Right ventricle myocardium superior (tissue), 1 donor: ENCODE data around the gene SENP2. TPM values are rescaled to one million over a fixed set of nuclear protein-coding genes. Genes with fewer than 3 reads are reported as not detected.
"Not testable (repeated sequence)": the region's sequence is repeated elsewhere in the genome, so short reads cannot be mapped to it uniquely, and the experiment has no call there.

Source experiments
- ATAC-seq: fragments of 200-7000 bp; cut with Tn5 transposase; one replicate; pipeline ENCODE4 v1.9.1; 2020; ENCODE audit warnings: mild to moderate bottlenecking; ENCODE audit not compliant: poor library complexity
- DNase-seq: peaks from one replicate; pipeline ENCODE4 v3.0.0-alpha.2; 2020
- intact Hi-C: fragments of 100-400 bp; cut with DNase I; formaldehyde crosslinking; loops from one replicate; pipeline ENCODE4 v1.11.2; 2022
- total RNA-seq: library from RNA; stranded (reverse); fragmentation: NEBNext Ultra II Directional; extraction: Animal tissue kit (Norgen Biotek cat#: 25700); gene quantifications from one replicate; pipeline ENCODE4 v1.2.1, GENCODE V29; 2021
- donor health status: DM: no; HTN: yes; CAD: no; lungs with severe emphysema.

The SENP2 gene
- total RNA-seq, 1 donor from 2014 or later, result 27.0 TPM

DNA sequence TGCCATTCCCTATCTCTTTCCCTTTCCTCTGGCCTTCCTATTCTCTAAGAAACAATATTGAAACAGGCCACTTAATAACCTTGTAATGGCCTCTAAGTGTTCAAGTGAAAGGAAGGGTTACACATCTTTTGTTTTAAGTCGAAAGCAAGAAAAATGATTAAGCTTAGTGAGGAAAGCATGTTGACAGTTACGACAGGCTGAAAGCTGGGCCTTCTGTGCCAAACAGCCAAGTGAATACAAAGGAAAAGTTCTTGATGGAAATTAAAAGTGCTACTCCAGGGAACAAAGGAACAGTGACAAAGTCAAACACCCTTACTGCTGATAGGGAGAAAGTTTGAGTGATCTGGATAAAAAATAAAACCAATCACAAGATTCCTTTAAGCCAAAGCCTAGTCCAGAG is 54.2 kb downstream of the SENP2 start:
- DNase-seq (no peak), ATAC-seq (no peak)
- intact Hi-C loops, result no loop called here

DNA sequence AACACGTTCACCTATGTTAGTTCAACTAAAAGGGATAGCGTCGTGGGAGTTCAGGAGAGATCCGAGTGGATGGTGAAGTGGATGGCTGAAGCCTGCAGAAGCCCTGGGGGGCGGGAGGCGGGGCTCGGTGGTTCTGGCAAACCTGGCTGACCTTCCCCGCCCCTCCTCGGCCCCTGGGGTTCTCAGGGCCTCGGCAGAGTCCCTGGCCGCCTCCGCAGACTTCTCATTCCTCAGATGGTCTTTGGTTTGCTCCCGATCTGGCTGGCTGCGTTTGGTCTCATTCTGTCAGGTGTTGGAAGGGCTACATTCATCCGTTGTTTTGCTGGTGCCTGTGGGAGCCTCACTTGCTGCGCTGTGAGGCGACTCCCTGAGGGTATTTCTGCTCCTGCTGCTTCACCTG is 59.1 kb downstream of the SENP2 start:
- DNase-seq, ATAC-seq, intact Hi-C loops: not testable (repeated sequence)

GRCh38 chr3:185645596-185646381 is 59.7 kb downstream of the SENP2 start:
- intact Hi-C loops, result no loop called here
- DNase-seq (no peak), ATAC-seq (no peak)

- ATAC-seq (no peak), DNase-seq (no peak)
- intact Hi-C loops, result no loop called here
Measured at GRCh38 chr3:185646382-185647133, 60.5 kb downstream of the SENP2 start.

DNA sequence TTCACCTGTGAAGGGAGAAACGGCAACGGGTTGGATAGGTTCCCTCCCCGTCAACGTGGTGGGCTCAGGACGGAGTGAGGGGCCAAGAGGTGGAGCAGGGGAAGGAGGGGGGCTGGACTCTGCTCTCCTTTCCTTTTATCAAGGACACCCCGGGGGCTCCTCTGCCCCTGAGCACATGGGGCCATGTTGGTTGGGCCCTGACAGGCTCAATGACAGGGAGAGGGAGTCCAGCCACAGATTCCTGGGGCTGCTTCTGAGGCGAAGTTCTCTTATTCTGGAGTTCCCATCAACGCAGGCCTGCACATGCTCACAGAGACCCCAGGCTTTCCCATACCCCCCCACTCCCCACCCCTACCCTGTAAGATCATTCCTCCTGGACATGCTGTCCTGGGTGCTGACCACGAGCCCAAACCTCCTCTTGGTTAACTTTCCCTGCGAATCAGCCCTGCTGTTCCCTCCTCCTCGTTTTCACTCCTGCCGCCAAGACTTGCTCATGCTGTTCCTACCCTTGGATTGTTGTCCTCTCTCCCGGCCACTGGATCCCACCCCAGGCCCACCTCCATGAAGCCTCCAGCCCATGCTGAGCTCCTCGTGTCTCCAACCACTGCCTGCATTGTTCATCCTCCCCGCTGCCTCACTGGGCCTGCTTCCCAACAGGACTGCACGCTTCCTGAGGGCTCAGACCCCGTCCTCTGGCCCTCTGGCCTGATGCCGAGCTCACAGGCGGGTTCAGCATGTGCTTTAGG is 61.2 kb downstream of the SENP2 start:
- intact Hi-C loops, result no loop called here
- DNase-seq (no peak), ATAC-seq (no peak)

DNA sequence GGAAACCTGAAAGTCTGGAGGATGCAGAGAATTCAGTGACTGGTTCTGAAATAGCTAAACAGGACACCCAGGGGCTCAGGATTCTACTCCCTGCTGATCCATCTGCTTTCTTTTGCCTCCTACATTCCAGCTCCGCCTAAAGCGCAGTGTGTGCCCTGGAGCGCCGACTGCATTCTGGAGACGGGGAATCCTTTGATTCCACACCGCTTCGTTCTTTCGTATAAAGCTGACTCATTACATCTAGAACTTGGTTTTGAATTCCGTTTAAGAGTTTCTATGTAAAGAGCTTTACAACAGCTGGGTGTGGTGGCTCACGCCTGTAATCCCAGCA is 61.8 kb downstream of the SENP2 start:
- intact Hi-C loops, result no loop called here
- DNase-seq (no peak), ATAC-seq (no peak)

DNA sequence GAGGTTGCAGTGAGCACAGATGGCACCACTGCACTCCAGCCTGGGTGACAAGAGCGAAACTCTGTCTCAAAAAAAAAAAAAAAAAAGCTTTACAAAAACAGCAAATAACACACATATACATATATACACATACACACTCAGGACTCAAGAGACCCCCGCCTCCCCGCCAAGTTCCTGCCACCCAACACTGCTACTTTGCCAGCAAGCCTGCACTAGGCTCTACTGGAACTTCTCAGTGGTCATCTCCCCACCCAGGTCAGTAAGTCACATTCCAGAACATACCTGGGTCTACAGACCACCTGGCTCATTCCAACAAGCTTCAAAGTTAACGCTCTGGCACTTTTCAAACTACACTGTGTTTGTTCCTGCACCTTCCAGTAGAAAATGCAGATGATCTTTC is 62.3 kb downstream of the SENP2 start:
- ATAC-seq, result no peak
- DNase-seq, result no peak
- intact Hi-C loops, result no loop called here

DNA sequence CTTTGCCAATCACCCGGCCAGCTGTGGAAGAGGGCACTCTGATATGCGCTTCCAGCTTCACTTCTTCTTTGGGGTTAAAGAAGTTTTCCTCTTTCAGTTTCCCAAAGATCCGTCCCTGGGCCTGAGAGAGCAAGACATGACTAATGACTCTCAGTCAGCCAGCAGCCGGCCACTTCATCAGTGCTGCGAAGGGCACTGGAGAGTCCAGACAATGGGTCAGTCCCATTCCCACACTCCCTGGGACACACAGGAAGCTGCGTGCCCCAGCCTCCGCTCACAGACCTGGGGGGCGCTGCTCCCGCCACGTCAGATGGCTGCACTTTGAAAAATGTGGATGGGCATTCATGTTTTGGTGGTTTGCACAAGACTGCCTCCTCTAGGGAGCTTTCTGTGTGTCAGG is 63.3 kb downstream of the SENP2 start:
- intact Hi-C loops, result no loop called here
- ATAC-seq, result no peak
- DNase-seq, result no peak

- DNase-seq (no peak), ATAC-seq (no peak)
- intact Hi-C loops, result no loop called here
Measured at GRCh38 chr3:185651971-185652370, 65.9 kb downstream of the SENP2 start.

GRCh38 chr3:185653949-185654757 is 68.1 kb downstream of the SENP2 start:
- intact Hi-C loops, result no loop called here
- ATAC-seq, result no peak
- no peak for DNase-seq

- intact Hi-C loops, result no loop called here
- ATAC-seq, result no peak
- no peak for DNase-seq
Measured at GRCh38 chr3:185654758-185655145, 68.7 kb downstream of the SENP2 start.

- ATAC-seq, result no peak
- intact Hi-C loops, result no loop called here
- DNase-seq, result no peak
Measured at GRCh38 chr3:185655426-185656320, 69.6 kb downstream of the SENP2 start.

- intact Hi-C loops, result no loop called here
- peak; percentile 65 for ATAC-seq
- DNase-seq, result peak; percentile 68
Measured at GRCh38 chr3:185656321-185656840, 70.3 kb downstream of the SENP2 start.

DNA sequence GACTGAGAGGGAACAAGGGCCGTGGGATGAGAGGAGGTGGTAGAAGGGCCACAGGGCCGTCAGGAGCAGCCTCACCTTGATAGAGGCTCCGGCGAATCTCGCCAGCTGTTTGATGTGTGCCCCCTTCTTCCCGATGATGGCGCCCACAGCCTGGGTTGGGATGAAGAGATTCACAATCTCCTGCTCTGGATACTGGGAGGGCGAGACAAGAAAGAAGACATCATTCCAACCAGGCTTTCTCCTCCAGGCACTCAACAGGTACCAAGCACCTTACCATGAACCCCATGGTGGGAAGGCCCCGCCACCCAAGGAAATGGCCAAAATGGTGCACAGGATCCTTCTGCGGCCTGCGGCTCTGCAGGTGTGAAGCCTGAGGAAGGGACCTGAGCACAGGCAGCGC is 71.1 kb downstream of the SENP2 start:
- DNase-seq, result no peak
- intact Hi-C loops, result no loop called here
- ATAC-seq, result no peak

- DNase-seq (no peak), ATAC-seq (no peak)
- intact Hi-C loops, result no loop called here
Measured at GRCh38 chr3:185657691-185658503, 71.8 kb downstream of the SENP2 start.

- intact Hi-C loops, result no loop called here
- ATAC-seq, result peak; percentile 51
- peak; percentile 69 for DNase-seq
Measured at GRCh38 chr3:185658504-185658912, 72.4 kb downstream of the SENP2 start.

- intact Hi-C loops, result no loop called here
- ATAC-seq, result no peak
Measured at GRCh38 chr3:185658943-185659342, 72.8 kb downstream of the SENP2 start.

More at GRCh38 chr3:185658943-185659342, 72.8 kb downstream of the SENP2 start:
- no peak for DNase-seq
